ENCODE data around the gene SLC49A3.
"Not testable (repeated sequence)": the region's sequence is repeated elsewhere in the genome, so short reads cannot be mapped to it uniquely, and the experiment has no call there.

Gene SLC49A3

DNA sequence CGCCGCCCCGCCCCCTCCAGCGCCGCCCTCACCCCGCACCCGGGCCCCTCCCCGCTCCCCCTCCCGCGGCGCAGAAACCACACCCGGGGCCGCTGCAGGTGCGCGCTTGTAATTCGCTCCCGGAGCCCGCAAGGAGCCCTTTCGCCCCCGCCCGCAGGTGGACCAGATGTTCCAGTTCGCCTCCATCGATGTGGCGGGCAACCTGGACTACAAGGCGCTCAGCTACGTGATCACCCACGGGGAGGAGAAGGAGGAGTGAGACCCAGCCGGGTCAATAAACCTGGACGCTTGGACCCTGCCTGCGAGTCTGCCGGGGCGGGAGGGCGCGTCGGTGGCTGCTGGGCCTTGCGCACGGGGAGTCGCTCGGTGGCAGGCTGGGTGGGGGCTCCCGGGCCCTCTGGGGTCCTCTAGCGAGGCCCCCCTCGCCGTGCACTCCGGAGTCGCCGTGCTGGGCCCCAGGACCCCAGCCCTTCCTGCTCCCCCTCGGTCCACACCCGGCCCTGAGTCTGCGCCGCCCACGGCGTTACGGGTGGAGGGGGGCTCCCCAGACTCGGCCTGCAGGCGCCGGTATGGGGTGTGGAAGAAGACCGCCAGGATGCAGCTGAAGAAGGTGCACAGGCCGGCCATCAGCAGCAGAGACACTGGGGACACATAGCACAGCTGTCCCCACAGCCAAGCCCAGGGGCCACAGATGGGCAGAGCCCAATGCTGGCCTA lies 7.1 kb downstream of the SLC49A3 start:
- no peak for DNase-seq (ENCODE audit: low read depth in 1 of 2, low spot score in 1 of 2)

DNA sequence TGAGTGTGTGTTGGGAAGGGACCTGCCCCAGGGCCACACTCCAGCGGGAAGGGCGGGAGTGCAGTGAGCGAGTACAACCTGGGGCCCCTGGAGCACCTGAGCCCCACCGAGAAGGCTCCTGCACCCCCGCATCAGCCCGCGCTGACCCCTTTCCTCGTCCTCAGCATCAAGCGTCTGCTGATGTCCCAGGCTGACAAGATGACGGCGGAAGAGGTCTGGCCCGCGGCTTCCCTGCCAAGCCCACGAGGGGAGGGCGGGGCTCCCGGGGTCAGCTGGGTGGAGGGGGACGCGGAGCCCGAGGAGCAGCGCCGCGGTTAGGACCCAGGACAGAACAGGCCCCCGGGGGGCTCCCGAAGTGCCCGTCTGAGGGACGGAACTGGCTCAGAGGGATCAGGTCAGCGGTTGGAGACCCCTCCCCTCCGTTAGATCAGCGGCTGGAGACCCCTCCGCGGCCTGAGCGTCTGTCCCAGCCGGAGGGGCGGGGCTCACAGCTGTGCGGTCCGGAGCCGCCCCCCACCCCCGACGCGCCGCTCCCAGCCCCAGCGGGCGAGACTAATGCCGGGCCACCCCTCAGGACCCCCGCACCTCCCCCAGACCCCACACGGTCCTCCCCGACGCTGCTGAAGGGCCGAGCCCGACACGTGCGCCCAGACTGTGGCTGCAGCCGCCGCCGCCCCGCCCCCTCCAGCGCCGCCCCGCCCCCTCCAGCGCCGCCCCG lies 7.9 kb downstream of the SLC49A3 start:
- DNase-seq (ENCODE audit: low read depth in 1 of 2, low spot score in 1 of 2): no peak

DNA sequence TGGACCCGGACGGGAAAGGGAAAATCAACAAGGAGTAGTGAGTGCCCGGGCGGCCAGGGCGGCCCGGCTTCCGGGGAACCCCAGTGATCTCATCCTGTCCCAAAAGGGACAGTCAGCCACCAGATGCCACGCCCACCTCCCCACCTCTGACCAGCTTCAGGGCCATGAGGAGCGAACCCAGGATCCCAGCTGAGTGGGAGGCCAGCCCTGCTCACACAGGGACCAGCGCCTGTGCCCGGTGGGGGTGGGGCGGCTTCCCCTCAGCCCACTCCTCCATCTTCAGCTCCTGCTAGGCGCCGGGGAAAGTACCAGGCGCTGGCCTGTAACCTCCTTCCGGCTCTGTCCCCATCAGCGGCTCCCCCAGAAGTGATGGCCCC lies 8.4 kb downstream of the SLC49A3 start:
- no peak for DNase-seq (ENCODE audit: low read depth in 1 of 2, low spot score in 1 of 2)

DNA sequence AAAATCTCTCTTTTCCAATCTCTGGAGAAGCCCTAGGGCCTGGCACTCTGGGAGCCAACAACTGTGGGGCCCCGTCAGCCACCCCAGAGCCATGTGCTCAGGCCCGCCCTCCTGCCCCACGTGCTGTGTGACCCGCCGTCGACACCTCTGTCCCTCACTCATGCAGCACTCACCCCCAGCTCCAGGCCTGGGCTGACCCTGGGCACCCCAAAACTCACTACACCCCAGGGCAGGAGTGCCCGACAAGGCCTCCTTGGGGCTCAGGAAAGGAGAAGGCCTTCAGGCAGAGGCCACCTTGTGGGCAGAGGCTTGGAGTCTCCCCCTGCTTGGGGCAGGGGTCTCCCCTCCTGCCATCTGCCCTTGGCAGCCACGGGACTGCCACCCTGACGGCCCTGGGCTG lies 8.9 kb downstream of the SLC49A3 start:
- DNase-seq (ENCODE audit: low read depth in 1 of 2, low spot score in 1 of 2): no peak

DNA sequence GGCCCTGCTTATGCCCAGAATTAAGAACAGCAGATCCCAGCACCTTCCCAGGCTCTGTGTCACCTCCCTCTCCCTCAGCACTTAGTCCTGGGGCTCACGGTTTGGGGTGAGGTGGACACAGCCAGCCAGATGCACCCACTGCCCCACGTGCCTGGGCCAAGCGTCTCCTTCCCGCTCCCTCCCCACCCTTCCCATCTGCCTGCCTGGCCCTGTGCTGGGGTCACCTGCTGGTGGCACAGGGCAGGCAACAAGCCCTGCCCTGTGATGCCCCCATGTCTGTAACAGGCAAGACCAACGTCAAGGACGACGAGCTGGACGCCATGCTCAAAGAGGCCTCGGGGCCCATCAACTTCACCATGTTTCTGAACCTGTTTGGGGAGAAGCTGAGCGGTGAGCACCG lies 9.3 kb downstream of the SLC49A3 start:
- DNase-seq (ENCODE audit: low read depth in 1 of 2, low spot score in 1 of 2): no peak

DNA sequence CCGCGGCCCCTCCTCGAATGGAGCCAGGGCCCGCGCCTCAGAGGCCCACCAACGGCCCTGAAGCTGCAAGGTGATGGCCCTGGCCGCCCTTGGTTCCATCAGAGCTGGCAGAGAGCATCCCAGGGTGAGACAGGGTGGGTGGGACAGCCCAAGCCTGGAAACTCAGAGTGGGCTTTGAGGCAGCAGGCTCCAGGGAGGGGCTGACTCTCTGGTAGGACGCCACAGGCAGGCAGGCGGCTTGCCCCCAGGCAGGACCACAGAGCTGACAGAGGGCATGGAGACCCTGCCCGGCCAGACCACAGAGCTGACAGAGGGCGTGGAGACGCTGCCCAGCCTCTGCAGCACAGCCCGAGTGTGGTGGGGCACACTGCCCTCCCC lies 9.9 kb downstream of the SLC49A3 start:
- no peak for DNase-seq (ENCODE audit: low read depth in 1 of 2, low spot score in 1 of 2)

DNA sequence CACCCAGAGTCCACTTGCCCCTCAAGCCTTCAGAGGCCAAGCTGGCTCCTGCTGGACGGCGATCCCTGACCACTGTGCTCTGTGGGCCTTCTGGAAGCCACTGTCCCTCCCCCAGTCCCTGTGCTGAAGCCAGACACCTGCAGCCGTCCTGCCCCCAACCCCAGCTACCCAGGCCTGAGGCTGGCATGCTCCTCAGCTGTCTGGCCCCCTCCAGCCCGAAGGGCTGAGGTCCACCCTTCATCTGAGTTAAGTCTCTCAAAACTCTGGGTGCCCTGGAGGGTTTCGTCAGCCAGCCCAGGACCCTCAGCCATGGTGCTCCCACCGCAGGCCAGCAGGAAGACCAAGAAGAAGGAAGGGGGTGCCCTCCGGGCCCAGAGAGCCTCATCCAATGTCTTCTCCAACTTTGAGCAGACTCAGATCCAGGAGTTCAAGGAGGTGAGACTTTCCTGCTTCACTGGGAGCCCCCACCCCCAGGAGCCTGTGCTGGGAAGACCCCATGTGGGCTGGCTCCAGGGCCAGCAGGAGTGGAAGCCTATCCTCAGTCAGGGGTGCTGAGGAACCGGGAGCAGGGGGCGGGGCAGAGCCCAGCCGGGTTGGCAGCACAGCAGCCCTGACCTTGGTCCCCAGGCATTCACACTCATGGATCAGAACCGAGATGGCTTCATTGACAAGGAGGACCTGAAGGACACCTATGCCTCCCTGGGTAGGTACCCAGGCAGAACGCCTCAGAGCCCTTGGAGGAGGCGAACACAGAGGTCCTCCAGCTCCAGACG lies 10.4 kb downstream of the SLC49A3 start:
- no peak for DNase-seq (ENCODE audit: low read depth in 1 of 2, low spot score in 1 of 2)

DNA sequence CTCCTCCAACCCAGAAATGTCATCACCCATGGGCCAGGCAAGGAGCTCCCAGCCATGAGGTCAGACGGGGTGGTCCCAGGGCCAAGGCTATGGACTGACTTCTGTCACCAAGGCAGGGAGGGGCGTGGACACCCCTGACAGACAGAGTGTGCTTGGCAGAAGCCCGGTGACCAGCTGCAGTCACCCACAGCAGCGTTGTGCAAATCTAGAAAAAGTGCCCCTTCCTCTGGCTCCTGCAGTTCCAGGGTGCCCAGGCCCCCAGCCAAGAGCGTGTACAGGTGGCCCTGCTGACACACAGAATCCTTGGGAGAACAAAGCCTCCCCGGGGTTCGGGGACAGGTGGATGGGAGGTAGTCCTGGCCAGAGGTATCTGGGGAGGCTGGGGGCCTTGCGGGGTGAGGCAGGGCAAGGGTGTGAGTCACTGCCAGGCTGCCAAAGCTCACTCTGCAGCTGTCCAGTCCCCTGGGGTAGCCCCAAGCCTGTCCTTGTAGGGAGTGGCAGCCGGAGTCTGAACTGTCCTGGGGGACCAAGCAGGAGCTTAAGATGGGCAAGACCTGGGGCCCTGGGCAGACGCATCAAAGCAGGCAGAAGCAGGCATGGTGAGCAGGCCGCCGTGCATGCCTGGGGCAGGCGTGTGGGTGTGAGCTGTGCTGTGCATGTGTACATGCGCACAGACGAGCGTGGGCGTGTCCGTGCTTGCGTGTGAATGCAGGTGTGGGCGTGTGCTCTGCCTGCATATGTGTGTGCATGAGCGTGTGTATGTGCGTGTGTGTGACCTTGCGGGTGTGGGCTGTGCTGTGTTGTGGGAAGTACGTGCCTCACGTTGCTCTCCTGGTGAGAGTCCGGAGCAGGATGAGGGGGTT lies 11.3 kb downstream of the SLC49A3 start:
- DNase-seq (ENCODE audit: low read depth in 1 of 2, low spot score in 1 of 2): no peak

DNA sequence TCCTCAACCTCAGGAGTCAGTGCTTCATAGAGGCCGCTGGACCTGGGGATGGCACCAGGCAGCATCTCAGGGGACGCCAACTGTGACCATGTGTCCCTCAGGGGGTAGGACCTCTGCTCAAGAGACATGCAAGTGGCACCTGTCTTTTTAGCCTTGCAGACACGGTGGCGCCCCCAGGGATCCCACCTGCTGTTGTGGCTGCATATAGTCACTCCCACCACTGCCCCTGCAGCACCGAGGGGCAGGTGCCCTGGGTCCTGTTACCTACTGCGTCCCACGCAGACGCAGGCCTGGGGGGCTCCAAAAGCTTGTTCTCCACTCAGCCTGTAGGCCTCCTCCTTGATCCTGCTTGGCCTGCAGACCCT lies 12.1 kb downstream of the SLC49A3 start:
- no peak for DNase-seq (ENCODE audit: low read depth in 1 of 2, low spot score in 1 of 2)

DNA sequence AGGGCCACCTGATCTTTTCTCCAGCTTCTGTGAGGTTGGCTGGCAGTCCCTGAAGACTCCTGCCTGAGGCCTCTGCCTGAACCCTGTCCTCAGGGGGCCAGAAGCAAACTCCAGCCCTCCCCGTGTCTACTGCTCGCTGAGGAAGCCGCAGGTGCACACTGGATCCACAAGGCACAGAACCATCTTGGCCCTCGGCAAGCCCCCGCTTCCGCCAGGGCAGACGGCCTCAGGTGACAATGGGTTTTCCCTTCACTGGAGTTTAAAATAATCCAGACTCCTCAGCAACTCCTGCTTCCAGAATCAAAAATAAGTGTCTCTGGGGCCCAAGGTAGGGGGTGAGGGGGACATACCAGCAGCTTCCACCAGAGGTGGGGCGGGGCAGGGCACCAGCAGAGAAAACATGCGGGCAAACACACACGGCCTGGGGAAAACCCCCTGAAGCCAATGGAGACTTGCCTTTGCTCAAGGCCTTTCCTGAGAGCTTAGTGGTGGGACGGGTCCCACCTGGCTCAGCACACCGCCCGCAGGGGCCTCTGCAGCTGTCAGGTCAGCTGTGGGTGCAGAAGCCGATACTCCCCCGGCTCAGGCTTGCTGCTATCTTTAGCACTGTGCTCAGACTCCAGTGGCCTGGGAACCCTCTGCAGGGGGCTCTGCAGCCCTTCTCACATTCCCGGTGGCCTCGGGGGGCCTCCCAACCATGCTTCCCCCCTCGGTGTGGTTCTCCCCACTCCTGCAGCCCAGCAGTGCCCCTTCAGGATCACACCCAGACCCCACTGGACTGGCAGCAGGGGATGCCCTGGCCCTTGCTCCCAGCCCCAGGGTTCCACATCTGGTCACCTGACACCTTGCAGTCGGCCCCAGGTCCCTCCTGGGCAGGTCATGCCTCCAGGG lies 12.7 kb downstream of the SLC49A3 start:
- DNase-seq (ENCODE audit: low read depth in 1 of 2, low spot score in 1 of 2): no peak

DNA sequence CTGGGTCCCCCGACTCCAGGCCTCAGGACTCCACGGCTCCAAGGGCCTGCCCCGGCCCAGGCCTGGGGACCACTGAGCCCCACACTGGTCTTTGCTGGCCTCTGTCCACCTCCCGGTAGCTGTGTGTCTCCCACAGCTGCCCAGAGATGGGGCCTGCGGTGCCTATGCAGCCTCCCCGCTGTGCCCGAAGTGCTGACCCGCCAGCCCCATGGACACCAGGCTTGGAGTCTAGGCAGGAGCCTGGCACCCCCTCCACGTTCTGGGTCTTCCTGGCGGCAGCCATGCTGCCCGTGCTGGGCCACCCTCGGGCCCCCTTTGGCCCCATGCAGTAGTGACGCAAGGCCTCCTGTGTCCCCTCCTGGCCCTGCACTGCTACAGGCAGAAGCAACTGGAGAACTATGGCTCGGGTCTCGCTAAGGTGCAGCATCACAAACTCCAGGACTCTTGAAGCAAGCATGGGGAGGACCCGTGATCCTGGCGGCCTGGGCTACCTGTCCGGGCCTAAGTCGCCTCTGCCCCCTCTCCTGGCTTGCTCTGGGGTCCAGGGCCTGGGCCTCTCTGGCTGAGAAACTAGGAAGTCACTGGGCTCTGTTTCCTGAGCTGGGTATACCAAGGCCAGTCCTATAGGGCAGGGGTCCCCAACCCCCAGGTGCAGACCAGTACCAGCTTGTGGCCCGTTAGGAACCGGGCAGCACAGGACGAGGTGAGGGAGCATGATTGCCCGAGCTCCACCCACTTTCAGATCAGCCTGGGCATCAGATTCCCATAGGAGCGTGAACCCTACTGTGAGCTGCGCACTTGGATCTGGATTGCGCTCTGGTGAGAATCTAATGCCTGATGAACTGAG lies 13.7 kb downstream of the SLC49A3 start:
- no peak for DNase-seq (ENCODE audit: low read depth in 1 of 2, low spot score in 1 of 2)

DNA sequence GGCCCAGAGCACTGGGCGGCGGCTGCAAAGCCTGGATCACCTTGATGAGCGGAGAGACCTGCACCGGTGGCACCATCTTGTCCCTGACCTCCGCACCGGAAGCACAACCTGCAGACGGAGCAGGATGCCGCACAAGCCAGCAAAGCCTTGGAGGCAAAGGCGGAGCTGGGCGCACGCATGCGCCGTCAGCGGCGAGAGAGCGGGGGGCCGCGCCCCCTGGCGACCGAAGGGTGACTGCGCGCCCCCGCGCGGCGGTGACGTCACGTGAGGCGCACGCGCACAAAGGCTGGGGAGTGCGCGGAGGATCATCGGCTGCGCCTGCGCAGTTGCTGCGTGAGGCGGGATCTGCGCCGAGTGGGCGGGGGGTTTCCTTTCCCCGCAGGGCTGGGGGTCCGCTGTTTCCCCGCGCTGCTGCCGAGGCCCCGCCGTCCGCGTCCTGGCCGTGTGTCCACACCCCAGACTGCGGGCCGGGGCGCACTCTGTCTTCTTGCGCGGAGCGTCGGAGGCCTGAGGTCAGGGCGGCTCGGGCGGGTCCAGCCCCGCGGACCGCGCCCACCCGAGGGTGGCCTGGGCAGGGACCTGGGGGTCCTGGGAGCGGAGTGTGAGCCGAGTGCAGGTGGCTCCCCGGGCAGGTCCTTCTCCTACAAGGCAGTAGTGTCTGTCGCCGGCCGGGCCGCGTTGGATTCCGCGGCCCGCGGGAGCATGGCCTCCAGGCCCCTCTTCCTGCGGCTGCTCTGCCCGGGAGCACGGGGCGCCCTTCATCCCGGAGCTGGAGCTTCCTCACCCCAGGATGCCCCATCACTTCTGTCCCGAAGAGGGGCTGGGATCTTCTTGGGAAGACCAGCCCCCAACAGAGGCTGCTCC lies 14.5 kb downstream of the SLC49A3 start, which contains the start of the genes ATP5ME and MYL5:
Gene ATP5ME, minus strand, starts transcription at position 105 of the 864 bp plus-strand sequence. Its CDS starts 29 bp downstream, at position 76.
Gene MYL5, plus strand, starts transcription at position 371 of the 864 bp plus-strand sequence. CDS start 3,485 bp downstream, outside the sequence.
- peak; percentile 95 to 98 for DNase-seq (ENCODE audit: low read depth in 1 of 2, low spot score in 1 of 2)

DNA sequence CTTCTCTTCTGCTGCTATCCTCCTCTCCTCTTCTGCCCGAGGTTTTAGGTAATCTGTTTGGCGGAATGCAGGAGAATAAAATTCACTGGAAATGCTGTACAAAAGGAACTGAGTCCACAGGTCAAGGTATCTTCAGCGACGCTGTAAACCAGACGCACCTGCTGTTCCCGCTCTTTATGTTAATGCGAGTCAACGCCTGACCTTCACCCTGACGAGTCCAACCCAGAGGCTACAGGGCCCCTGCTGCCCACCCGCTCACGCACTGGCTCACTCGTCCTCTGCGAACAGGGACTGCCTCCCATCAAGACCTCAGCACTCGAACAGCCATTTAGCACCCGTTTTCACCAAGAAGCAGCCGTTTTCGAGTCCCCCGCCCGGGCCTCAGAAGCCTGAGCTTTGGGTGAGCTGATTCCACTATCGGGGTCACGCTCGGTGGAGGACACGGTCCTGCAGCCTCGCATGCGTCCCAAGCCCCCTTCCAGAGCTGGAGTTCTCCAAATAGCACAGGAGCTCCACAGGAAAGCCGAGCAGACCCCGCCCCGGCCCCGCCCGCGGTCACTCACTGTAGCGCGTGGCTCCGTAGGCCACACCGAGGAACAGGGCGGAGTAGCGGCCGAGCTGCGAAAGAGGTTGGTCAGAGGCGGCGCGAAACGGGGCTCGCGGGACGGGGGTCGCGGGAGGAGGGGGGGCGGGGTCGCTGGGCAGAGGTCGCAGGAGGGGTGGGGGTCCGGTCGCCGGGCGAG lies 15.4 kb downstream of the SLC49A3 start:
- no peak for DNase-seq (ENCODE audit: low read depth in 1 of 2, low spot score in 1 of 2)

DNA sequence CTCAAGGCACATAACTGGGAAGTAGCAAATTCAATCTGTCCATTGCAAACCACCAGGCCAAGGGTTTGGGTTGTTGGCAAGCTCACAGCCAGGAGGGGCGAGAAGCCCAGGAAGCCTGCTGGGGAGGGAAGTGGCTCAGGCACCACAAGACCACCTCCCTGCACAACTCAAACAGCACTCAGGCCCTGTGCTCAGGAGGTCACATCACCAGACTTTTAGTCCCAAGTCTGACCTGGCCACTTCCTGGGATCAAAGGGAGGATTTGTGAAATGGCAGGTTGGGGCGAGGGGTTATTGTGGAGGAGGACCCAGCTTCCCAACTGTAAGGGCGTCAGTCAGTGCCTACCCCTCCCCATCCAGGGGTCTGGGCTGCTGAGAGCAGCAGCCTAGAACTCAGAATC lies 17.2 kb downstream of the SLC49A3 start:
- no peak for DNase-seq (ENCODE audit: low read depth in 1 of 2, low spot score in 1 of 2)

DNA sequence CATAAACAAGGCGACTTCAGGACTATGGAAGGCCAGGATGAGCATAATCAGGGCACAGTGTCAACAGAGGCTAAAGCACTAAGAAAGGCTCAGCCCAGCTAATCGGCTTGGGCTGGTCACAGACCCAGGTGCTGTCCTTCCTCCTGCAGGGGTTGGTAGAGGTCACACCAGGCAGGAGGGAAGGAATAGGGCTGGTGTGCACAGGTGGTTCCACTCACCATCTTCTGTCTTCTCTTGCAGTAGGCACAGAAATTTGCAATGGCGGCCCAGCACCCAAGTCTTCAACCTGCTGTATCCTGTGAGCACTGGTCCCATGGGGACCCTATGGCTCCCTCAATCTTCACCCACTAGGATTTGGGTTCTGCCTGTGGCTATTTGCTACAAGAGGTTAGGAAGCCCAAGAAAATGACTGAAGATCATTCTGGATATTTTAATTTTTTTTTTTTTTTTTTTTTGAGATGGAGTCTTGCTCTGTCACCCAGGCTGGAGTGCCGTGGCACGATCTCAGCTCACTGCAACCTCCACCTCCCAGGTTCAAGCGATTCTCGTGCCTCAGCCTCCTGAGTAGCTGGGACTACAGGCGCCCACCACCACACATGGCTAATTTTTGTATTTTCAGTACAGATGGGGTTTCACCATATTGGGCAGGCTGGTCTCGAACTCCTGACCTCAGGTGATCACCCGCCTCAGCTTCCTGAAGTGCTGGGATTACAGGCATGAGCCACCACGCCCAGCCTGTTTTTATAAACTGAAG lies 19.0 kb downstream of the SLC49A3 start:
- not testable (repeated sequence) for DNase-seq (ENCODE audit: low read depth in 1 of 2, low spot score in 1 of 2)

DNA sequence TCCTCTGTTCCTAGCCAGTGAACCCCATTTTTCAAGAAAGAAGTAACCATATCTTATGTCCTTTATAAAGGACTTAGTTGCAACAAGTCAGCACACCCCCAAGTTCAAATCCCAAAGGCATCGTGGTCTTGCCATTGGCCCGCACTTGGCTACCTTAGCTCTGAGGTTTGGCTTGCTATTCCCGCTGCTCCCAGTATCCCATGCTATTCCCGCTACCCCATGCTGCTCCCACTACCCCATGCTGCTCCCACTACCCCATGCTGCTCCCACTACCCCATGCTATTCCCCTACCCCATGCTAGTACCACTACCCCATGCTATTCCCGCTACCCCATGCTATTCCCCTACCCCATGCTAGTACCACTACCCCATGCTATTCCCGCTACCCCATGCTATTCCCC lies 20.7 kb downstream of the SLC49A3 start:
- not testable (repeated sequence) for DNase-seq (ENCODE audit: low read depth in 1 of 2, low spot score in 1 of 2)

DNA sequence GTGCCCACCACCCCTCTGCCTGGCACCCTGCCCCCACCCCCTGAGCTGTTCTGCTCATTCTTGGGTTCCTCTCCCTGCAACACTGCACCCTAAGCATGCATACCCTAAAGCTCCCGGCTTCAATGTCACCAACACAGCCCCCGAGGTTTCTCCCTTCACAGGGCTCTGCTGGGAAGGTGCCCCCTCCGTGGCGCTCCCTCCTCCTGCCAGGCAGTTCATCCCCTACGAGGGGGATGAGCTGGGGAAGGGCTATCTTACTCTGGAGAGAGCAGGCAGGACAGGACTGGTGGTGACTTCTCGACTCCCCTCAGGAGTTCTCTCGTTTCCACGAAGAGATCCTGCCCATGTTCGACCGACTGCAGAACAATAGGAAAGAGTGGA lies 21.4 kb downstream of the SLC49A3 start:
- DNase-seq (ENCODE audit: low read depth in 1 of 2, low spot score in 1 of 2): no peak
